Measurements from ENCODE around the gene HS1BP3. TPM values are rescaled to one million over a fixed set of nuclear protein-coding genes. Genes with fewer than 3 reads are reported as not detected.
A peak's percentile ranks its signal among the peaks of the same experiment; 100 is the strongest.

Gene HS1BP3
- total and polyA plus RNA-seq, 8 donors: 13.8 to 105 (median 23.3) TPM

GRCh38 chr2:20660506-20661420, 9.9 kb upstream of the HS1BP3 start:
- Histone ChIP-seq H3K27me3 (peaks cover 4 to 55% (median 31%) of the 10 kb centered on the region in 3 donors), H3K4me3 (no peak overlapping the region), H3K27ac (no peak overlapping the region), H3K4me1 (peaks cover 10 to 23% (median 17%) of the 10 kb centered on the region in 4 donors), H3K9me3 (no peaks in the 10 kb centered on the region), H3K36me3 (no peaks in the 10 kb centered on the region)
- 52 to 59% (median 54%) methylated on average over 8 of the region's 8 CpGs for WGBS, 5 donors
- intact Hi-C loops (cut with DNase I; ENCODE audit: low total_unique reads): loop anchor here (5.0 kb wide), 1 partner anchor 302 kb away; no protein-coding TSS in a partner anchor
- DNase-seq: peak in 1 of 2 donors; percentile 31
- TF ChIP-seq POLR2AphosphoS5 (IDR thresholded peaks at IDR 0.05): no peak
- TF ChIP-seq POLR2A (IDR thresholded peaks at IDR 0.05): no peak
- no peak for TF ChIP-seq EP300 (IDR thresholded peaks at IDR 0.05)
- TF ChIP-seq, protein P1, sequence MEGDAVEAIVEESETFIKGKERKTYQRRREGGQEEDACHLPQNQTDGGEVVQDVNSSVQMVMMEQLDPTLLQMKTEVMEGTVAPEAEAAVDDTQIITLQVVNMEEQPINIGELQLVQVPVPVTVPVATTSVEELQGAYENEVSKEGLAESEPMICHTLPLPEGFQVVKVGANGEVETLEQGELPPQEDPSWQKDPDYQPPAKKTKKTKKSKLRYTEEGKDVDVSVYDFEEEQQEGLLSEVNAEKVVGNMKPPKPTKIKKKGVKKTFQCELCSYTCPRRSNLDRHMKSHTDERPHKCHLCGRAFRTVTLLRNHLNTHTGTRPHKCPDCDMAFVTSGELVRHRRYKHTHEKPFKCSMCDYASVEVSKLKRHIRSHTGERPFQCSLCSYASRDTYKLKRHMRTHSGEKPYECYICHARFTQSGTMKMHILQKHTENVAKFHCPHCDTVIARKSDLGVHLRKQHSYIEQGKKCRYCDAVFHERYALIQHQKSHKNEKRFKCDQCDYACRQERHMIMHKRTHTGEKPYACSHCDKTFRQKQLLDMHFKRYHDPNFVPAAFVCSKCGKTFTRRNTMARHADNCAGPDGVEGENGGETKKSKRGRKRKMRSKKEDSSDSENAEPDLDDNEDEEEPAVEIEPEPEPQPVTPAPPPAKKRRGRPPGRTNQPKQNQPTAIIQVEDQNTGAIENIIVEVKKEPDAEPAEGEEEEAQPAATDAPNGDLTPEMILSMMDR (IDR thresholded peaks at IDR 0.05): no peak

GRCh38 chr2:20657522-20658235, 6.8 kb upstream of the HS1BP3 start:
- no peak for TF ChIP-seq POLR2AphosphoS5 (IDR thresholded peaks at IDR 0.05)
- TF ChIP-seq, protein P1 (IDR thresholded peaks at IDR 0.05): no peak
- no peak for TF ChIP-seq EP300 (IDR thresholded peaks at IDR 0.05)
- TF ChIP-seq POLR2A (IDR thresholded peaks at IDR 0.05): no peak
- no peak for DNase-seq
- H3K27ac ChIP-seq: no peak overlapping the region
- H3K4me3 ChIP-seq: no peak overlapping the region
- whole genome bisulfite sequencing, 5 donors: 76 to 84% (median 78%) methylated on average over 4 of the region's 4 CpGs
- peaks cover 0 to 24% (median 7%) of the 10 kb centered on the region in 3 donors for H3K27me3 ChIP-seq
- intact Hi-C loops (cut with DNase I; ENCODE audit: low total_unique reads): no loop called here
- no peaks in the 10 kb centered on the region for H3K36me3 ChIP-seq
- H3K9me3 ChIP-seq: no peaks in the 10 kb centered on the region
- peaks cover 3 to 10% (median 6%) of the 10 kb centered on the region in 4 donors for H3K4me1 ChIP-seq

DNA sequence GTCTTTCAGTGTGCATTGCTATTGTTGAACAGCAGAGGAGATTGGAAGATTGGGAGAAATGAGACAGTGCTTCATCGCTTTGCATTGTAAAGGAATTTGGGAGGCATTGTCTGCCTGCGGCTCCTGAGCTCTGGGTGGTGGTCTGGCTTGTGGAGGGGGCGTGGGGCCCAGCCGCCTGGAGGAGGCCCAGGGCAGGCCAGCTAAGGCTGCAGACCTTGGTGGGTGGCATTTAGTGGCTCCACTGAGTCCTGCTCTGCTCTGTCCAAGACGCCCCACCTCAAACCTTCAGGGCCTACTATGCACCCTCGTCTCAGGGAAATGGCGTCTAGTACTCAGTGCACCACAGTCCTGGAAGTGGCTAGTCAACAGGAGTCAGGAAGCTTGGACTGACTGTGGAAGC, 5.7 kb upstream of the HS1BP3 start:
- Histone ChIP-seq H3K4me1 (peaks cover 2 to 10% (median 8%) of the 10 kb centered on the region in 4 donors), H3K27me3 (peaks cover 0 to 13% (median 1%) of the 10 kb centered on the region in 3 donors), H3K4me3 (no peak overlapping the region), H3K27ac (no peak overlapping the region), H3K36me3 (no peaks in the 10 kb centered on the region), H3K9me3 (no peaks in the 10 kb centered on the region)
- DNase-seq: no peak
- intact Hi-C loops (cut with DNase I; ENCODE audit: low total_unique reads): no loop called here
- WGBS, 5 donors: 83 to 95% (median 87%) methylated on average over 6 to 7 of the region's 7 CpGs
- TF ChIP-seq EP300 (IDR thresholded peaks at IDR 0.05) (no peak), POLR2A (IDR thresholded peaks at IDR 0.05) (no peak), POLR2AphosphoS5 (IDR thresholded peaks at IDR 0.05) (no peak)
- TF ChIP-seq, protein P1 (IDR thresholded peaks at IDR 0.05): no peak

- no peak overlapping the region for H3K4me3 ChIP-seq
- intact Hi-C loops (cut with DNase I; ENCODE audit: low total_unique reads): no loop called here
- DNase-seq: no peak
- H3K9me3 ChIP-seq: no peaks in the 10 kb centered on the region
- WGBS, 5 donors: 86 to 99% (median 95%) methylated on average over 2 of the region's 2 CpGs
- H3K36me3 ChIP-seq: no peaks in the 10 kb centered on the region
- H3K27ac ChIP-seq: no peak overlapping the region
- TF ChIP-seq EP300 (IDR thresholded peaks at IDR 0.05): no peak
- TF ChIP-seq, protein P1 (IDR thresholded peaks at IDR 0.05): no peak
- TF ChIP-seq POLR2A (IDR thresholded peaks at IDR 0.05): no peak
- TF ChIP-seq POLR2AphosphoS5 (IDR thresholded peaks at IDR 0.05): no peak
- H3K4me1 ChIP-seq: peaks cover 13 to 19% (median 16%) of the 10 kb centered on the region in 4 donors
- no peaks in the 10 kb centered on the region for H3K27me3 ChIP-seq
These were observed 3.6 kb upstream of the HS1BP3 start for GRCh38 chr2:20654535-20654813.
